Lower lobe of right lung (tissue), 2 donors: ENCODE data around the gene DLX4. TPM values are rescaled to one million over a fixed set of nuclear protein-coding genes. Genes with fewer than 3 reads are reported as not detected.

Source experiments
- ATAC-seq, 2 donors: fragments of 200-7000 bp; cut with Tn5 transposase; one replicate each; pipeline ENCODE4 v1.9.1; 2020 to 2022; ENCODE audit warnings: mild to moderate bottlenecking in 2 of 2, moderate library complexity in 2 of 2
- DNase-seq: peaks from one replicate; pipeline ENCODE4 v3.0.0-alpha.2; 2020
- H3K27ac ChIP-seq: fragments of 200-600 bp; one replicate; pipeline ENCODE4 v1.8.0; 2022
- H3K27me3 ChIP-seq: fragments of 200-600 bp; one replicate; pipeline ENCODE4 v1.8.0; 2022; ENCODE audit warnings: low read depth
- H3K36me3 ChIP-seq: fragments of 200-600 bp; one replicate; pipeline ENCODE4 v1.8.0; 2022; ENCODE audit warnings: mild to moderate bottlenecking
- H3K4me1 ChIP-seq: fragments of 200-600 bp; one replicate; pipeline ENCODE4 v1.8.0; 2022
- H3K4me3 ChIP-seq: fragments of 200-600 bp; one replicate; pipeline ENCODE4 v1.8.0; 2022; ENCODE audit warnings: mild to moderate bottlenecking
- H3K9me3 ChIP-seq: fragments of 200-600 bp; one replicate; pipeline ENCODE4 v1.8.0; 2022
- CTCF ChIP-seq: fragments of 200-600 bp; IDR thresholded peaks from one replicate; pipeline ENCODE4 v1.8.0; 2022; ENCODE audit warnings: antibody characterized with exemption, mild to moderate bottlenecking
- intact Hi-C: fragments of 100-400 bp; cut with DNase I; formaldehyde crosslinking; loops from one replicate; pipeline ENCODE4 v1.11.0; 2022
- total RNA-seq: library from RNA; stranded (reverse); fragmentation: NEBNext Ultra II Directional; extraction: Animal tissue kit (Norgen Biotek cat#: 25700); gene quantifications from one replicate; pipeline ENCODE4 v1.2.1, GENCODE V29; 2021
- donor health status: DM: no; HTN: yes; CAD: no; lungs with severe emphysema.

The DLX4 gene
- total RNA-seq, 1 donor from 2014 or later: 3.0 TPM

GRCh38 chr17:49969795-49970389, 902 bp downstream of the DLX4 start:
- H3K4me3 ChIP-seq: peak overlapping the region; percentile 66
- no peaks in the 10 kb centered on the region for H3K36me3 ChIP-seq
- no peaks in the 10 kb centered on the region for H3K9me3 ChIP-seq
- intact Hi-C loops: no loop called here
- H3K4me1 ChIP-seq: peaks cover 36% of the 10 kb centered on the region
- no peak for TF ChIP-seq CTCF
- H3K27ac ChIP-seq: no peak overlapping the region
- H3K27me3 ChIP-seq: peaks cover 93% of the 10 kb centered on the region
- ATAC-seq: no peak
- no peak for DNase-seq

GRCh38 chr17:49970498-49970897, 1.5 kb downstream of the DLX4 start:
- ATAC-seq (no peak), DNase-seq (no peak)
- intact Hi-C loops: no loop called here
- H3K27me3 ChIP-seq: peaks cover 93% of the 10 kb centered on the region
- no peak overlapping the region for H3K27ac ChIP-seq
- TF ChIP-seq CTCF: no peak
- no peak overlapping the region for H3K4me3 ChIP-seq
- H3K36me3 ChIP-seq: no peaks in the 10 kb centered on the region
- H3K9me3 ChIP-seq: no peaks in the 10 kb centered on the region
- H3K4me1 ChIP-seq: peaks cover 30% of the 10 kb centered on the region

- DNase-seq (no peak), ATAC-seq (no peak)
- Histone ChIP-seq H3K4me3 (no peak overlapping the region), H3K9me3 (no peaks in the 10 kb centered on the region), H3K36me3 (no peaks in the 10 kb centered on the region), H3K27ac (no peak overlapping the region), H3K4me1 (peaks cover 30% of the 10 kb centered on the region), H3K27me3 (peaks cover 89% of the 10 kb centered on the region)
- no peak for TF ChIP-seq CTCF
- intact Hi-C loops: no loop called here
These were observed 2.3 kb downstream of the DLX4 start for GRCh38 chr17:49971199-49971847.

- DNase-seq (peak; percentile 50), ATAC-seq (no peak)
- intact Hi-C loops: no loop called here
- Histone ChIP-seq H3K4me1 (peaks cover 30% of the 10 kb centered on the region), H3K4me3 (peak overlapping the region; percentile 3), H3K36me3 (no peaks in the 10 kb centered on the region), H3K27me3 (peaks cover 83% of the 10 kb centered on the region), H3K27ac (no peak overlapping the region), H3K9me3 (no peaks in the 10 kb centered on the region)
- no peak for TF ChIP-seq CTCF
These were observed 3.0 kb downstream of the DLX4 start for GRCh38 chr17:49971848-49972485.

- intact Hi-C loops: no loop called here
- ATAC-seq (peak in 1 of 2 donors; percentile 5), DNase-seq (no peak)
- H3K27ac ChIP-seq: no peak overlapping the region
- no peak for TF ChIP-seq CTCF
- H3K4me3 ChIP-seq: peak overlapping the region; percentile 3
- no peaks in the 10 kb centered on the region for H3K36me3 ChIP-seq
- H3K4me1 ChIP-seq: peaks cover 30% of the 10 kb centered on the region
- H3K27me3 ChIP-seq: peaks cover 86% of the 10 kb centered on the region
- H3K9me3 ChIP-seq: no peaks in the 10 kb centered on the region
These were observed 3.7 kb downstream of the DLX4 start for GRCh38 chr17:49972486-49973270.
